ENCODE data around the gene HSD11B2. TPM values are rescaled to one million over a fixed set of nuclear protein-coding genes. Genes with fewer than 3 reads are reported as not detected.

Gene HSD11B2
- total RNA-seq, 1 experiment from 2014 or later = 33.5 TPM

DNA sequence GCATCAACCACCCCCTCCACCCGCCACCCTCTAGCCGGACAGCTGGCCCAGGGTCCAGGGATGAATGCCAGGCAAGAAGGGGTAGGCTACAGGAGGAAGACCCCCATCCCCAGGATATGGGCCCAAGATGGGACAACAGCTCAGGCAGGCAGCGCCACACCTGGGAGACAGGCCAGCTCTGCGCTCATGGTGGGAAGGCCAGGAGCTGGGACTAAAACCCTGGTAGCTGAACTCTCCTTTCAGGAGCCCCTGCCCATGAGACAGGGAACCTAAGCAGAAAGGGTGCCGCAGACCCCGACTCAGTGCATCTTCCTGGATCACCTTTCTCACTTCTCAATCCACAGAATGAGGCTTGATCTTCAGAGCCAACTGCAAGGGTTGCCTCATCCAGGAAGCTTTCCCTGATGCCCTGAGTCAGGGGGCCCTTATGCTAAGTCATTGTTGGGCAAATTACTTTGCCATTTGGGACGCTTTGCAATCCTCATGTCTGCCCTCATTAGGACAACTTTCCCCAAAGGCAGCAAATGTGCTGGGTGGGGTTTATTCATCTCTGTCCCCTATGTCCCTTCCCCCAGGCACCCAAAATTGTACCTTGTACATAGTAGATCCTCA is 23.6 kb upstream of the HSD11B2 start:
- H2BK120ac ChIP-seq (ENCODE audit: low read depth, low read length, poor library complexity, severe bottlenecking) = no peak overlapping the region
- no peaks in the 10 kb centered on the region for H3K79me1 ChIP-seq (ENCODE audit: insufficient read depth, low read depth, low read length, poor library complexity, severe bottlenecking)
- no peak overlapping the region for H3K23ac ChIP-seq (ENCODE audit: insufficient read length, low read depth, low read length)
- Mint-ChIP-seq H3K27me3 (ENCODE audit: low read depth) (peaks cover 15% of the 10 kb centered on the region), H3K27ac (no peak overlapping the region), H3K4me1 (peaks cover 42 to 44% of the 10 kb centered on the region in 2 experiments), H3K4me3 (no peak overlapping the region), H3K9me3 (no peaks in the 10 kb centered on the region), H3K36me3 (ENCODE audit: insufficient read depth in 1 of 3, low read depth in 3 of 3) (peaks cover 0 to 2% (median 0%) of the 10 kb centered on the region in 3 experiments; a peak in 1 of 7 replicates)
- no peak overlapping the region for H3K4ac ChIP-seq (ENCODE audit: low read depth, low read length)
- TF ChIP-seq, protein P1, sequence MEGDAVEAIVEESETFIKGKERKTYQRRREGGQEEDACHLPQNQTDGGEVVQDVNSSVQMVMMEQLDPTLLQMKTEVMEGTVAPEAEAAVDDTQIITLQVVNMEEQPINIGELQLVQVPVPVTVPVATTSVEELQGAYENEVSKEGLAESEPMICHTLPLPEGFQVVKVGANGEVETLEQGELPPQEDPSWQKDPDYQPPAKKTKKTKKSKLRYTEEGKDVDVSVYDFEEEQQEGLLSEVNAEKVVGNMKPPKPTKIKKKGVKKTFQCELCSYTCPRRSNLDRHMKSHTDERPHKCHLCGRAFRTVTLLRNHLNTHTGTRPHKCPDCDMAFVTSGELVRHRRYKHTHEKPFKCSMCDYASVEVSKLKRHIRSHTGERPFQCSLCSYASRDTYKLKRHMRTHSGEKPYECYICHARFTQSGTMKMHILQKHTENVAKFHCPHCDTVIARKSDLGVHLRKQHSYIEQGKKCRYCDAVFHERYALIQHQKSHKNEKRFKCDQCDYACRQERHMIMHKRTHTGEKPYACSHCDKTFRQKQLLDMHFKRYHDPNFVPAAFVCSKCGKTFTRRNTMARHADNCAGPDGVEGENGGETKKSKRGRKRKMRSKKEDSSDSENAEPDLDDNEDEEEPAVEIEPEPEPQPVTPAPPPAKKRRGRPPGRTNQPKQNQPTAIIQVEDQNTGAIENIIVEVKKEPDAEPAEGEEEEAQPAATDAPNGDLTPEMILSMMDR (conservative IDR thresholded peaks at IDR 0.05) = no peak
- no peak for DNase-seq
- no peak overlapping the region for H4K8ac ChIP-seq (replicated peaks; ENCODE audit: insufficient read length, low read depth, low read length)
- no peak overlapping the region for H2BK20ac ChIP-seq (ENCODE audit: low read depth, low read length, poor library complexity, severe bottlenecking)
- no peak overlapping the region for H3K14ac ChIP-seq (ENCODE audit: insufficient read depth, low read length)
- H4K20me1 ChIP-seq (ENCODE audit: control insufficient read depth, insufficient read depth, insufficient read length) = no peaks in the 10 kb centered on the region
- H3K18ac ChIP-seq (ENCODE audit: insufficient read length, low read depth, low read length) = no peak overlapping the region
- no peaks in the 10 kb centered on the region for H3K79me2 ChIP-seq (ENCODE audit: insufficient read depth, low read length)
- peaks cover 8% of the 10 kb centered on the region; the same call in 1 of the 2 replicates for H3K4me1 ChIP-seq (ENCODE audit: insufficient read depth, low read length)
- no peak overlapping the region for H3T11ph ChIP-seq (ENCODE audit: low read length)
- no peak overlapping the region for H2AK5ac ChIP-seq (ENCODE audit: insufficient read length, low read length)
- H3K27me3 ChIP-seq (ENCODE audit: insufficient read depth, low read length) = no peaks in the 10 kb centered on the region
- no peak overlapping the region for H2BK15ac ChIP-seq (ENCODE audit: low read depth, low read length)
- H2BK5ac ChIP-seq (ENCODE audit: insufficient read length, low read length) = no peak overlapping the region
- no peaks in the 10 kb centered on the region for H3K23me2 ChIP-seq (ENCODE audit: insufficient read length, low read depth, low read length, poor library complexity, severe bottlenecking)
- no peak overlapping the region for H3K4me2 ChIP-seq (ENCODE audit: insufficient read depth, insufficient read length, low read length)
- no peak overlapping the region for H3K56ac ChIP-seq (ENCODE audit: insufficient read length, low read depth, low read length)
- H3K27ac ChIP-seq (ENCODE audit: insufficient read length, low read depth, low read length) = no peak overlapping the region
- H2AFZ ChIP-seq (ENCODE audit: low read length) = no peak overlapping the region
- H3K9ac ChIP-seq (ENCODE audit: extremely low read depth, insufficient read length, low read length) = no peak overlapping the region
- H4K5ac ChIP-seq (ENCODE audit: insufficient read length, low read depth, low read length) = no peak overlapping the region
- WGBS (ENCODE audit: extremely low coverage, insufficient read length, low lambda C conversion rate) = no CpG with 5 or more reads among the region's 7 CpGs
- no peaks in the 10 kb centered on the region for H3K9me3 ChIP-seq (ENCODE audit: control insufficient read depth, low read depth, low read length)
- no peak overlapping the region for H4K91ac ChIP-seq (ENCODE audit: insufficient read length, low read depth, low read length)
- no peak overlapping the region for H2BK12ac ChIP-seq (ENCODE audit: insufficient read length, low read depth, low read length)

All from H9 (cell line).